ENCODE measurements around the gene MFN2.

- no peak for TF ChIP-seq POLR2A (IDR thresholded peaks at IDR 0.05)
- no peak for TF ChIP-seq CTCF (IDR thresholded peaks at IDR 0.05)
- TF ChIP-seq EP300 (IDR thresholded peaks at IDR 0.05) = no peak
These were observed 18.4 kb downstream of the MFN2 start for GRCh38 chr1:11998636-11999035.
